ENCODE data around the gene SLC9A9.

- TF ChIP-seq POLR2A (IDR thresholded peaks at IDR 0.05; ENCODE audit: low read length) (no peak), GATA1 (IDR thresholded peaks at IDR 0.05; ENCODE audit: low read depth, low read length) (no peak)
These were observed 37.9 kb downstream of the SLC9A9 start for GRCh38 chr3:143810166-143810952.
